ENCODE results near the gene XKRX.

XKRX gene

DNA sequence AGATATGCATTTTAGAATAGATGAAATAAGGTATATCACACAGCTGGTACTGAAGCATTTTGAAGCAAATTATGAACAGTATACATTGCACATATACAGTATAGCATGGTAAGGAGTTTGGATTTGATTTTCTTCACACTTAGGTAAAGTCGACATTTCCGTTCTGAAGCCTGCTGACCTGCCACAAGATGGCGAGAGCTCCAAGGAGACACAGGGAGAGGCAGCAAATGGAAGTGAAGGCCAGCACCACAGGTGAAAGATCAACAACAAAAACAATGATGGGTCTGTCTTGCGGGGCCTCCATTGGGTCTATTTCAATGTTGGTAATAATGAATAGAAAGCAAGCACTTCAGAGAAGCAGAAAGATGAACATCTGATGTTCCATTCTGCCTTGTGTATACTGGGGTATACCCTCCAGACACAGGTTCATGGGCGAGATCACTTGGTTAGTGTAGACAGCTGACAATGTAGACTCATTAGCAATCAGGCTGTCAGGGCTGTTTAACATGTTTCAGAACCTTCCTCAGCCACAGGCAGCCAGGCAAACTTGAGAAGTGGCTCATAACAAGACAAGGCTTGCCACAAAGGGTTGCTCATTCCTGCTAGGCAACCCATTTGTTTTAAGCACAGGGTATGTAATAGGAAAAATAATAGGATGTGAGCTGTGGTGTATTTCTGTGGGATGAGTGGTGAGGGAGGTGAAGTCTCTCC lies 33.2 kb downstream of the XKRX start:
- peak; percentile 22 for DNase-seq (ENCODE audit: low spot score)

DNA sequence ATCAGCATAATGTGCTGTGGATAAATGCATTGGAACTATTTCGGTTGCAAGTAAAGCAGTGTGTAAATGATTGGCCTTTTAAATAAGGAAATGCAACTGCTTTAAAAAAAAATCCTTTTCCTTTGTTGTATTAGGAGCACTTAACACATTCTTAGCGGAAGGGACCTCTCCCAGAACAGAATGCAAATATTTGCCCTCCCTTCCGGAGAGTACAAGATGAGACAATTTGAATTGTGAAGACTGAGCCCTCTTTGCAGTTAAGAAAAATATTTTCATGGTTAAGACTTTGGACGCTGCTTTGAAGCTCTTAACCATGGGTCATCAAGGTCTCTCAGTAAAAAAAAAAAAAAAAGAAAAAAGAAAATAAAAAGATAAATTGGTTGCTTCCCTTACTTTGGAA lies 45.1 kb downstream of the XKRX start:
- DNase-seq (ENCODE audit: low spot score): no peak

DNA sequence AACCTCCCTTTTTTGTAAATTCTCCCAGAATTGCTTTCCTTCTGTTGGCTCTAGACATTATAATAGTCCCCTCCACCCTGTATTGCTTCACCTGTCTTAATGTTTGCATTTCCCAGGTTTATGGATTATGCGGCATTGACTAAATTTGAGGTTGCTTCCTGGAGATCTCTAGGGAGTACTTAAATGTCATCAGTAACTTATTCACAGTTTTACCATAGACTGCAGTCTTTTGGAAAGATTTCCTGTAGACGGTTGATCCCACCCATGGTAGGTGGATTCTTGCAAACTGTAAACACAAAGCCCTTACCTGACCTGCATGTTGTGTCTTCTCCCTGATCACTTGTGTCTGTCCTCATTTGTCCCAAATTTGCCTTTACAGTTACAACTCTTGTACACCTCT lies 48.3 kb downstream of the XKRX start:
- DNase-seq (ENCODE audit: low spot score): no peak

DNA sequence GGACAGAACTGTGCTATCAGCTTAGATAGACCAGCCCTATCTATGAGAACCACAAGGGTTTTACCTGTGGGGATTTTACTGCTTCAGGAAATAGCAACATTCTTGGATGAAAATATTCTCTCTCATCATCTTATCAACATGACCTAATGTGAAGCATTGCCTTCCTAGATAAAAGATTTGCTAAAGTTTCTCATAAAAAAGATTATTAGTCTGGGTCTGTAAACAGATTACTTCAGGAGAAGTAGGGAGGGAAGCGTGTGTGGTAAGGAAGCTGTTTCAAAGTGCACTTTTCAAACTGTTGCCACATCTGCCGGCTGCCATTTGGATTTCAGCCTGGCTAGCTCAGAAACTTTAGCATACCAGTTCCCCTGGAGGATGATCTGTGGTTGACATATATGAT lies 54.4 kb downstream of the XKRX start, which contains the start of gene NOX1:
TSS of gene NOX1 (minus strand) at position 35 of the 400 bp plus-strand sequence. CDS start 220 bp downstream, outside the sequence.
- no peak for DNase-seq (ENCODE audit: low spot score)

DNA sequence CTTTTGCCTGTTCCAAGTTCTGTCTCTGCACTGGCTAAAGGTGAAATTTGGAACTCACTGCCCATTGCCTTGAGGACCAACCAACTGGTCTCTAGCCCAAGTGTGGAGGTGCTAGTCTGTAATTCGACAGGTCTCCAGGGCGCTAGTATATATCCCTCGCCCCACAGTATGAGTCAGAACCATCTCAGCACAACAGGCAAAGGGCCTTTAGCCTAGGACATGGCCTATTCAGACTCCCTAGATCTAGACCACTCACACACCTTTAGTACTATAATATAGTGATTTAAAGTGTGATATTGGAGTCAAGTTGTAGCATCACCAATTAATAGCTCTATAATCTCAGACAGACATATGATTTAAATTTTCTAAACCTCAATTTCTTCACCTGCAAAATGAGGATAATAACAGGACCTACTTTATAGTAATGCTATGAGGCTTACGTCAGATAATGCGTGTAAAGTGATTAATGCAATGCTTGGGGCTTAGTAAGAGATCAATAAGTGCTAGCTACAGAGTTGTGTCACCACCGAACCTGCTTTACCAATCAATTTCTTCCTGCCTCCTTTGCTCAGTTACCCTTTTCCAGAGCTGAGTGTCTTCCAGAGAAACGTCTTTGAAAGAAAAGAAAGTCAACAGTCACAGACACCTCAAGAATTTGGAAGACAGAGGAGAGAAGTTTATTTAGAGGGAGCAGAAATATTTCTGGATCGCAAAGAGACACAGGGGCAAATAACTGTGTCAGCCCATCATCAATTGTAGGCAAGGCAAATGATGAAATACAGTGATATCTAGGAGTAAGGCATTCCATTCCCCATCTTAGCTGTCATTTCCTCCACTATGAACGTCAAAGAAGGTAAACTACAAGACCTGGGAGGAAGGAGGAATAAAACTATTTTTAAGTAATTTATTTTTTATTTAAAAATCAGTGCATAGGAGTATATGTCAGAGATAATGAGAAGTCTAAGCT lies 56.8 kb downstream of the XKRX start:
- peak; percentile 12 for DNase-seq (ENCODE audit: low spot score)

DNA sequence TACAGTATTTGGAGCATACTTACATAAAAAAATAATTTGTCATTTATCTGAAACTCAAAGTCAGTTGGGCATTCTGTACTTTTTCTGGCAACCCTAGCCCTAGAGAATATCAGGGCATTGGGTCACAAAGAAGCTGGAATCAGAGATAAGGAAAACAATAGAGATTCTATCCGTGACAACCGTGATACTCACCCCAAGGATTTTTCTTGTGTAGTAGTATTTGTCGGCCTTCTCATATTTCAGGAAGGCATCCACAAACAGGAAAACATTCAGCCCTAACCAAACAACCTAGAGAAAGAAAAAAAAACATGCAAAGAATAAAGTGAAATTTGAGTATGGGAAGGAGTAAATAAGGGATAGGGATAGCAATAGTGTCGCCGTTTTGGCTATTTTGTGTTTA lies 58.2 kb downstream of the XKRX start:
- DNase-seq (ENCODE audit: low spot score): no peak

DNA sequence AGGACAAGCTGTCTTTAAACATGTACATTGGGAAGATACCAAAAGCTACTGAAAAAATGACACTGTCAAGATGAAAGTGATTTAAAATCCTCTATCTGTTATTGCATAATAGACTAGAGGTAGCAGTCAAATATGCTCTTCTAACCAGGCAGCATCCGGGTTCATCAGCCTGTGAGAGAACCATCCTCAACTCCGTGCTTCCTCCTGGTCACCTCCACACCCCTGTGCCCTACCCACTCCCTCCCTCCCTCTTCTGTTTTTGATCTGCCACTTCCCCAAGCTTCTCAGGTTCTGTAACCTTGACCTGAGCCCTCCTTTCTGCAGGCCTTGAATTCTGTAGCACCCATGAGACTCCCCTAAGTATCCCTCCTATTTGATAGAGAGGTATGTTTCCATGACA lies 60.4 kb downstream of the XKRX start:
- no peak for DNase-seq (ENCODE audit: low spot score)

DNA sequence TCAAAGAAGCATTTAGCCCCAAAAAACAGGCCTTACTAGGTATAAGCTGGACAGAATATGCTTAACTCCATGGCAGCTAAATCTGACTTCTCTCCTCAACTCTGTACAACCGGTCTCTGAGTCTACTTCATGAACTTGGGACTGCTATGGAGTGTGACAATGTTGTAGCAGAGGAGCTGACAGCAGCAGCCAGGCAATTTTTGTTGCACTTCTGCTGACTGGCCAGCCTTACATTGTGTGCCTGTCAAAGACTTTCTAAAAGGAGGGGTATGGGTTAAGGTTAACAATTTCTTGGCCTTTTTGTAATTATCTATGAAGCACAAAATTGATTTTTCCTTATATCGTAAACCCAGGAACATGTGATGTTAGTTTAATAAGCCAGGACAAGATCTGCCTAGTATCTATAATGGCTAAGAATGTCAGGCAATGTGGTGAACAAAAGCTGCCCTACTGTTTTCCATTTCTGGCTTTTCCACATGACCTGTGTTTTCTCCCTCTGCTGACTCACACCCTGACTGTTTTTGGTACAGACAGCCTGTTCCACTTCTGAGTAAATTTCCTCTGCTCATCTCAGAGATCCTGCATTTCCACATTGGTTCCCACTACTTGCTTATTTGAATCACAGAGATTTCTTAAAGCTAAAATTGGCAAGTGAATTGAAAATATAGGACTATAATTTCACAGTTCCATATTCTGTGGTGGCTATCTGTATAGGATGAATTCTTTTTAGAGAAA lies 63.9 kb downstream of the XKRX start:
- peak; percentile 45 for DNase-seq (ENCODE audit: low spot score)
